ENCODE results near the gene ARHGAP6. TPM values are rescaled to one million over a fixed set of nuclear protein-coding genes. Genes with fewer than 3 reads are reported as not detected.

Gene ARHGAP6
- total and polyA plus RNA-seq, 2 experiments from 2014 or later = 0.26 to 0.59 TPM

DNA sequence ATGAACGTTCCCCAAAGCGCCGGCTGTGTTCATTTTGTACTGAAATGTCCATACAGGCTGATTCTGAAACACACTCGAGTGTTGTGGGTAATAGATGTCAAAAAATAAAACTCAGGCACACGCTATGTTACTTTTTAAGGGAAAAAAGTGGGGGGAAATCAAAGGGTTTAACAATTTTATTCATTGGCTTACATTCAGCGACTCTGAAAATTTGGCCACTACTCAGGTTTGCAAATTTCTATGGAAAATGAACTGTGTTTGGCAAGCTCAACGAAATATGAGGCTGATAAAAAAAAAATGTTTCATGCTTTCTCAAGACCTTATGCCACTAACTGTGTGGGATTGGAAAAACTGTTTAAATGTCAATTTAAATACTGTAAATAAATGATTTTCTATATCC, 354.0 kb downstream of the ARHGAP6 start:
- Histone ChIP-seq H3K4me3 (no peak overlapping the region), H3K36me3 (ENCODE audit: insufficient read depth) (no peaks in the 10 kb centered on the region), H2AFZ (no peak overlapping the region), H3K27me3 (ENCODE audit: insufficient read depth) (no peaks in the 10 kb centered on the region), H3K9me2 (ENCODE audit: insufficient read depth) (no peaks in the 10 kb centered on the region), H3K4me1 (ENCODE audit: insufficient read depth) (no peaks in the 10 kb centered on the region), H4K20me1 (replicated peaks; ENCODE audit: insufficient read depth) (no peaks in the 10 kb centered on the region), H3K27ac (ENCODE audit: low read depth) (no peak overlapping the region), H3K4me2 (no peak overlapping the region), H3F3A (replicated peaks; ENCODE audit: low read depth) (no peaks in the 10 kb centered on the region), H3K79me2 (replicated peaks; ENCODE audit: insufficient read depth) (no peaks in the 10 kb centered on the region)
- Mint-ChIP-seq H3K36me3 (ENCODE audit: low read depth) (no peaks in the 10 kb centered on the region), H3K4me1 (peaks cover 5% of the 10 kb centered on the region), H3K4me3 (no peak overlapping the region), H3K27ac (no peak overlapping the region), H3K9me3 (no peaks in the 10 kb centered on the region), H3K27me3 (ENCODE audit: insufficient read depth, low read depth, poor library complexity) (no peaks in the 10 kb centered on the region)
- ATAC-seq (no peak), DNase-seq (ENCODE audit: low spot score) (no peak)
- no peak for TF ChIP-seq ZNF114 (CRISPR knock-in tag; IDR thresholded peaks at IDR 0.05)
- TF ChIP-seq EZH2phosphoT487 (IDR thresholded peaks at IDR 0.05; ENCODE audit: unreplicated experiment) = no peak
- TF ChIP-seq, protein P1, sequence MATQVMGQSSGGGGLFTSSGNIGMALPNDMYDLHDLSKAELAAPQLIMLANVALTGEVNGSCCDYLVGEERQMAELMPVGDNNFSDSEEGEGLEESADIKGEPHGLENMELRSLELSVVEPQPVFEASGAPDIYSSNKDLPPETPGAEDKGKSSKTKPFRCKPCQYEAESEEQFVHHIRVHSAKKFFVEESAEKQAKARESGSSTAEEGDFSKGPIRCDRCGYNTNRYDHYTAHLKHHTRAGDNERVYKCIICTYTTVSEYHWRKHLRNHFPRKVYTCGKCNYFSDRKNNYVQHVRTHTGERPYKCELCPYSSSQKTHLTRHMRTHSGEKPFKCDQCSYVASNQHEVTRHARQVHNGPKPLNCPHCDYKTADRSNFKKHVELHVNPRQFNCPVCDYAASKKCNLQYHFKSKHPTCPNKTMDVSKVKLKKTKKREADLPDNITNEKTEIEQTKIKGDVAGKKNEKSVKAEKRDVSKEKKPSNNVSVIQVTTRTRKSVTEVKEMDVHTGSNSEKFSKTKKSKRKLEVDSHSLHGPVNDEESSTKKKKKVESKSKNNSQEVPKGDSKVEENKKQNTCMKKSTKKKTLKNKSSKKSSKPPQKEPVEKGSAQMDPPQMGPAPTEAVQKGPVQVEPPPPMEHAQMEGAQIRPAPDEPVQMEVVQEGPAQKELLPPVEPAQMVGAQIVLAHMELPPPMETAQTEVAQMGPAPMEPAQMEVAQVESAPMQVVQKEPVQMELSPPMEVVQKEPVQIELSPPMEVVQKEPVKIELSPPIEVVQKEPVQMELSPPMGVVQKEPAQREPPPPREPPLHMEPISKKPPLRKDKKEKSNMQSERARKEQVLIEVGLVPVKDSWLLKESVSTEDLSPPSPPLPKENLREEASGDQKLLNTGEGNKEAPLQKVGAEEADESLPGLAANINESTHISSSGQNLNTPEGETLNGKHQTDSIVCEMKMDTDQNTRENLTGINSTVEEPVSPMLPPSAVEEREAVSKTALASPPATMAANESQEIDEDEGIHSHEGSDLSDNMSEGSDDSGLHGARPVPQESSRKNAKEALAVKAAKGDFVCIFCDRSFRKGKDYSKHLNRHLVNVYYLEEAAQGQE (IDR thresholded peaks at IDR 0.05; ENCODE audit: unreplicated experiment) = no peak
- TF ChIP-seq, protein P2, sequence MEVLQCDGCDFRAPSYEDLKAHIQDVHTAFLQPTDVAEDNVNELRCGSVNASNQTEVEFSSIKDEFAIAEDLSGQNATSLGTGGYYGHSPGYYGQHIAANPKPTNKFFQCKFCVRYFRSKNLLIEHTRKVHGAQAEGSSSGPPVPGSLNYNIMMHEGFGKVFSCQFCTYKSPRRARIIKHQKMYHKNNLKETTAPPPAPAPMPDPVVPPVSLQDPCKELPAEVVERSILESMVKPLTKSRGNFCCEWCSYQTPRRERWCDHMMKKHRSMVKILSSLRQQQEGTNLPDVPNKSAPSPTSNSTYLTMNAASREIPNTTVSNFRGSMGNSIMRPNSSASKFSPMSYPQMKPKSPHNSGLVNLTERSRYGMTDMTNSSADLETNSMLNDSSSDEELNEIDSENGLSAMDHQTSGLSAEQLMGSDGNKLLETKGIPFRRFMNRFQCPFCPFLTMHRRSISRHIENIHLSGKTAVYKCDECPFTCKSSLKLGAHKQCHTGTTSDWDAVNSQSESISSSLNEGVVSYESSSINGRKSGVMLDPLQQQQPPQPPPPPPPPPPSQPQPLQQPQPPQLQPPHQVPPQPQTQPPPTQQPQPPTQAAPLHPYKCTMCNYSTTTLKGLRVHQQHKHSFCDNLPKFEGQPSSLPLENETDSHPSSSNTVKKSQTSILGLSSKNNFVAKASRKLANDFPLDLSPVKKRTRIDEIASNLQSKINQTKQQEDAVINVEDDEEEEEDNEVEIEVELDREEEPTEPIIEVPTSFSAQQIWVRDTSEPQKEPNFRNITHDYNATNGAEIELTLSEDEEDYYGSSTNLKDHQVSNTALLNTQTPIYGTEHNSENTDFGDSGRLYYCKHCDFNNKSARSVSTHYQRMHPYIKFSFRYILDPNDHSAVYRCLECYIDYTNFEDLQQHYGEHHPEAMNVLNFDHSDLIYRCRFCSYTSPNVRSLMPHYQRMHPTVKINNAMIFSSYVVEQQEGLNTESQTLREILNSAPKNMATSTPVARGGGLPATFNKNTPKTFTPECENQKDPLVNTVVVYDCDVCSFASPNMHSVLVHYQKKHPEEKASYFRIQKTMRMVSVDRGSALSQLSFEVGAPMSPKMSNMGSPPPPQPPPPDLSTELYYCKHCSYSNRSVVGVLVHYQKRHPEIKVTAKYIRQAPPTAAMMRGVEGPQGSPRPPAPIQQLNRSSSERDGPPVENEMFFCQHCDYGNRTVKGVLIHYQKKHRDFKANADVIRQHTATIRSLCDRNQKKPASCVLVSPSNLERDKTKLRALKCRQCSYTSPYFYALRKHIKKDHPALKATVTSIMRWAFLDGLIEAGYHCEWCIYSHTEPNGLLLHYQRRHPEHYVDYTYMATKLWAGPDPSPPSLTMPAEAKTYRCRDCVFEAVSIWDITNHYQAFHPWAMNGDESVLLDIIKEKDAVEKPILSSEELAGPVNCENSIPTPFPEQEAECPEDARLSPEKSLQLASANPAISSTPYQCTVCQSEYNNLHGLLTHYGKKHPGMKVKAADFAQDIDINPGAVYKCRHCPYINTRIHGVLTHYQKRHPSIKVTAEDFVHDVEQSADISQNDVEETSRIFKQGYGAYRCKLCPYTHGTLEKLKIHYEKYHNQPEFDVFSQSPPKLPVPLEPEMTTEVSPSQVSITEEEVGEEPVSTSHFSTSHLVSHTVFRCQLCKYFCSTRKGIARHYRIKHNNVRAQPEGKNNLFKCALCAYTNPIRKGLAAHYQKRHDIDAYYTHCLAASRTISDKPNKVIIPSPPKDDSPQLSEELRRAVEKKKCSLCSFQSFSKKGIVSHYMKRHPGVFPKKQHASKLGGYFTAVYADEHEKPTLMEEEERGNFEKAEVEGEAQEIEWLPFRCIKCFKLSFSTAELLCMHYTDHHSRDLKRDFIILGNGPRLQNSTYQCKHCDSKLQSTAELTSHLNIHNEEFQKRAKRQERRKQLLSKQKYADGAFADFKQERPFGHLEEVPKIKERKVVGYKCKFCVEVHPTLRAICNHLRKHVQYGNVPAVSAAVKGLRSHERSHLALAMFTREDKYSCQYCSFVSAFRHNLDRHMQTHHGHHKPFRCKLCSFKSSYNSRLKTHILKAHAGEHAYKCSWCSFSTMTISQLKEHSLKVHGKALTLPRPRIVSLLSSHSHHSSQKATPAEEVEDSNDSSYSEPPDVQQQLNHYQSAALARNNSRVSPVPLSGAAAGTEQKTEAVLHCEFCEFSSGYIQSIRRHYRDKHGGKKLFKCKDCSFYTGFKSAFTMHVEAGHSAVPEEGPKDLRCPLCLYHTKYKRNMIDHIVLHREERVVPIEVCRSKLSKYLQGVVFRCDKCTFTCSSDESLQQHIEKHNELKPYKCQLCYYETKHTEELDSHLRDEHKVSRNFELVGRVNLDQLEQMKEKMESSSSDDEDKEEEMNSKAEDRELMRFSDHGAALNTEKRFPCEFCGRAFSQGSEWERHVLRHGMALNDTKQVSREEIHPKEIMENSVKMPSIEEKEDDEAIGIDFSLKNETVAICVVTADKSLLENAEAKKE (CRISPR knock-in tag; IDR thresholded peaks at IDR 0.05) = no peak
- no peak for TF ChIP-seq EZH2 (IDR thresholded peaks at IDR 0.05; ENCODE audit: low read depth, unreplicated experiment)
- TF ChIP-seq STAT1 (IDR thresholded peaks at IDR 0.05; ENCODE audit: unreplicated experiment) = no peak
- TF ChIP-seq CREB1 (CRISPR knock-in tag; IDR thresholded peaks at IDR 0.05; ENCODE audit: low read depth) = no peak
- no peak for TF ChIP-seq JUNB (IDR thresholded peaks at IDR 0.05; ENCODE audit: unreplicated experiment)
- TF ChIP-seq ZNF331 (CRISPR knock-in tag; IDR thresholded peaks at IDR 0.05; ENCODE audit: low read depth) = no peak
- TF ChIP-seq POLR2AphosphoS5 (IDR thresholded peaks at IDR 0.05; ENCODE audit: low read depth) = no peak
- TF ChIP-seq, protein P3, sequence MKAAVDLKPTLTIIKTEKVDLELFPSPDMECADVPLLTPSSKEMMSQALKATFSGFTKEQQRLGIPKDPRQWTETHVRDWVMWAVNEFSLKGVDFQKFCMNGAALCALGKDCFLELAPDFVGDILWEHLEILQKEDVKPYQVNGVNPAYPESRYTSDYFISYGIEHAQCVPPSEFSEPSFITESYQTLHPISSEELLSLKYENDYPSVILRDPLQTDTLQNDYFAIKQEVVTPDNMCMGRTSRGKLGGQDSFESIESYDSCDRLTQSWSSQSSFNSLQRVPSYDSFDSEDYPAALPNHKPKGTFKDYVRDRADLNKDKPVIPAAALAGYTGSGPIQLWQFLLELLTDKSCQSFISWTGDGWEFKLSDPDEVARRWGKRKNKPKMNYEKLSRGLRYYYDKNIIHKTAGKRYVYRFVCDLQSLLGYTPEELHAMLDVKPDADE (IDR thresholded peaks at IDR 0.05) = no peak
- TF ChIP-seq NANOG (IDR thresholded peaks at IDR 0.05; ENCODE audit: borderline replicate concordance) = no peak
- TF ChIP-seq, protein P4, sequence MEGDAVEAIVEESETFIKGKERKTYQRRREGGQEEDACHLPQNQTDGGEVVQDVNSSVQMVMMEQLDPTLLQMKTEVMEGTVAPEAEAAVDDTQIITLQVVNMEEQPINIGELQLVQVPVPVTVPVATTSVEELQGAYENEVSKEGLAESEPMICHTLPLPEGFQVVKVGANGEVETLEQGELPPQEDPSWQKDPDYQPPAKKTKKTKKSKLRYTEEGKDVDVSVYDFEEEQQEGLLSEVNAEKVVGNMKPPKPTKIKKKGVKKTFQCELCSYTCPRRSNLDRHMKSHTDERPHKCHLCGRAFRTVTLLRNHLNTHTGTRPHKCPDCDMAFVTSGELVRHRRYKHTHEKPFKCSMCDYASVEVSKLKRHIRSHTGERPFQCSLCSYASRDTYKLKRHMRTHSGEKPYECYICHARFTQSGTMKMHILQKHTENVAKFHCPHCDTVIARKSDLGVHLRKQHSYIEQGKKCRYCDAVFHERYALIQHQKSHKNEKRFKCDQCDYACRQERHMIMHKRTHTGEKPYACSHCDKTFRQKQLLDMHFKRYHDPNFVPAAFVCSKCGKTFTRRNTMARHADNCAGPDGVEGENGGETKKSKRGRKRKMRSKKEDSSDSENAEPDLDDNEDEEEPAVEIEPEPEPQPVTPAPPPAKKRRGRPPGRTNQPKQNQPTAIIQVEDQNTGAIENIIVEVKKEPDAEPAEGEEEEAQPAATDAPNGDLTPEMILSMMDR (conservative IDR thresholded peaks at IDR 0.05; ENCODE audit: low read depth in 2 of 2) = no peak
